HEK293 (cell line): Measurements from ENCODE around the gene DCDC2B.

Source experiments
- CTCF ChIA-PET: fragments of 350-600 bp; formaldehyde crosslinking; extraction: SDS; loops from one replicate; lab custom pipeline; 2021; ENCODE audit warnings: antibody characterized with exemption; lab: Yijun Ruan, JAX
- POLR2A ChIA-PET: fragments of 300-600 bp; formaldehyde crosslinking; extraction: SDS; loops from one replicate; lab custom pipeline; 2020; ENCODE audit warnings: antibody characterized with exemption, inconsistent platforms; lab: Yijun Ruan, JAX
- H3K27ac ChIP-seq: fragments of 200-500 bp; sonication (Bioruptor generic); 2 replicates; pipeline ENCODE4 v1.5.1; 2014; ENCODE audit warnings: low read depth, low read length, control low read depth, inconsistent platforms; ENCODE audit errors: extremely low read depth
- H3K36me3 ChIP-seq, 2 experiments: fragments of 200-500 bp in 1 of 2; sonication (Bioruptor generic) in 1 of 2; 1 replicate in 1 of 2; 2 replicates in 1 of 2; pipeline ENCODE4 v1.5.1; 2014 to 2017; ENCODE audit warnings: inconsistent platforms in 2 of 2, low read length in 2 of 2; ENCODE audit not compliant: control insufficient read depth in 2 of 2, insufficient read depth in 1 of 2
- H3K4me1 ChIP-seq: fragments of 200-500 bp; sonication (Bioruptor generic); 2 replicates; pipeline ENCODE4 v1.5.1; 2014; ENCODE audit warnings: mild to moderate bottlenecking, low read length, inconsistent platforms; ENCODE audit not compliant: control insufficient read depth, insufficient read depth
- H3K4me3 ChIP-seq: 2 replicates; pipeline ENCODE4 v1.5.1; 2011; ENCODE audit warnings: low read depth, mild to moderate bottlenecking, control low read depth, low read length, moderate library complexity
- H3K9me3 ChIP-seq: fragments of 200-500 bp; sonication (Bioruptor generic); 2 replicates; pipeline ENCODE4 v1.5.1; 2014; ENCODE audit warnings: low read depth, low read length, inconsistent platforms; ENCODE audit not compliant: control insufficient read depth, insufficient read depth
- EGR2 ChIP-seq: fragments of 450-650 bp; formaldehyde crosslinking; IDR thresholded peaks from 2 replicates; pipeline ENCODE4 v1.5.1; 2016; ENCODE audit warnings: low read depth, missing biosample characterization, missing genetic modification characterization
- PRDM1 ChIP-seq: fragments of 450-650 bp; formaldehyde crosslinking; IDR thresholded peaks from 2 replicates; pipeline ENCODE4; 2016; ENCODE audit warnings: missing biosample characterization, missing genetic modification characterization
- REPIN1 ChIP-seq: fragments of 450-650 bp; formaldehyde crosslinking; IDR thresholded peaks from 2 replicates; pipeline ENCODE4 v1.5.1; 2017; ENCODE audit warnings: missing biosample characterization, missing genetic modification characterization, low read depth
- SP2 ChIP-seq: fragments of 450-650 bp; formaldehyde crosslinking; IDR thresholded peaks from 2 replicates; pipeline ENCODE4 v1.5.1; 2016; ENCODE audit warnings: missing biosample characterization, missing genetic modification characterization
- ZBTB26 ChIP-seq: fragments of 450-650 bp; formaldehyde crosslinking; optimal IDR thresholded peaks from 2 replicates; pipeline ENCODE3; 2016; ENCODE audit warnings: missing biosample characterization, mild to moderate bottlenecking, missing genetic modification characterization
- ZBTB44 ChIP-seq: fragments of 450-650 bp; IDR thresholded peaks from 2 replicates; pipeline ENCODE4 v1.5.1; 2018; ENCODE audit warnings: missing biosample characterization, mild to moderate bottlenecking, missing genetic modification characterization
- ZNF138 ChIP-seq: fragments of 450-650 bp; formaldehyde crosslinking; IDR thresholded peaks from 2 replicates; pipeline ENCODE4 v1.5.1; 2016; ENCODE audit warnings: missing biosample characterization, missing genetic modification characterization, borderline replicate concordance
- ZNF155 ChIP-seq: fragments of 450-650 bp; formaldehyde crosslinking; IDR thresholded peaks from 2 replicates; pipeline ENCODE4 v1.5.1; 2016; ENCODE audit warnings: missing biosample characterization, missing genetic modification characterization
- ZNF2 ChIP-seq: fragments of 450-650 bp; formaldehyde crosslinking; IDR thresholded peaks from 2 replicates; pipeline ENCODE4 v1.5.1; 2016; ENCODE audit warnings: missing biosample characterization, missing genetic modification characterization
- ZNF23 ChIP-seq: fragments of 450-650 bp; formaldehyde crosslinking; IDR thresholded peaks from 2 replicates; pipeline ENCODE4 v1.5.1; 2016; ENCODE audit warnings: missing biosample characterization, missing genetic modification characterization, borderline replicate concordance
- ZNF362 ChIP-seq: fragments of 450-650 bp; formaldehyde crosslinking; IDR thresholded peaks from 2 replicates; pipeline ENCODE4 v1.5.1; 2016; ENCODE audit warnings: missing biosample characterization, missing genetic modification characterization
- ZNF518A ChIP-seq: fragments of 450-650 bp; formaldehyde crosslinking; conservative IDR thresholded peaks from 2 replicates; pipeline ENCODE4 v1.5.1; 2016; ENCODE audit warnings: low read depth, missing biosample characterization, missing genetic modification characterization
- ZNF549 ChIP-seq: fragments of 450-650 bp; IDR thresholded peaks from 2 replicates; pipeline ENCODE4 v1.5.1; 2018; ENCODE audit warnings: missing biosample characterization, missing genetic modification characterization, mild to moderate bottlenecking, inconsistent platforms, moderate library complexity
- ZNF571 ChIP-seq: fragments of 450-650 bp; formaldehyde crosslinking; IDR thresholded peaks from 2 replicates; pipeline ENCODE4 v1.5.0; 2017; ENCODE audit warnings: missing biosample characterization, missing genetic modification characterization
- ZNF596 ChIP-seq: fragments of 450-650 bp; IDR thresholded peaks from 2 replicates; pipeline ENCODE4 v1.5.0; 2018; ENCODE audit warnings: missing biosample characterization, mild to moderate bottlenecking, missing genetic modification characterization, moderate library complexity
- ZNF776 ChIP-seq: fragments of 450-650 bp; formaldehyde crosslinking; IDR thresholded peaks from 2 replicates; pipeline ENCODE4 v1.5.0; 2017; ENCODE audit warnings: missing biosample characterization, missing genetic modification characterization, borderline replicate concordance
- ZSCAN18 ChIP-seq: fragments of 450-650 bp; formaldehyde crosslinking; IDR thresholded peaks from 2 replicates; pipeline ENCODE4 v1.5.1; 2016; ENCODE audit warnings: missing biosample characterization, missing genetic modification characterization
- ZSCAN4 ChIP-seq: fragments of 450-650 bp; formaldehyde crosslinking; IDR thresholded peaks from 2 replicates; pipeline ENCODE4 v1.5.1; 2017; ENCODE audit warnings: missing biosample characterization, missing genetic modification characterization

The DCDC2B gene

GRCh38 chr1:32234792-32235191 is 25.9 kb downstream of the DCDC2B start:
- no peak for TF ChIP-seq ZNF23 (tag by site-specific recombination)
- TF ChIP-seq ZNF2 (tag by site-specific recombination): no peak
- TF ChIP-seq ZNF362 (tag by site-specific recombination): no peak
- no peak for TF ChIP-seq ZNF155 (tag by site-specific recombination)
- TF ChIP-seq ZSCAN18 (tag by site-specific recombination): no peak
- TF ChIP-seq ZBTB26: no peak
- no peak for TF ChIP-seq SP2 (tag by site-specific recombination)
- no peak for TF ChIP-seq PRDM1 (tag by site-specific recombination)
- TF ChIP-seq ZNF596 (tag by site-specific recombination): no peak
- no peak for TF ChIP-seq ZSCAN4
- TF ChIP-seq REPIN1 (tag by site-specific recombination): no peak
- TF ChIP-seq, all 188 proteins: peak for 0
- Histone ChIP-seq H3K9me3 (no peaks in the 10 kb centered on the region), H3K27ac (no peak overlapping the region), H3K36me3 (peaks cover 8 to 37% of the 10 kb centered on the region in 2 experiments; a peak in 2 of 3 replicates), H3K4me3 (no peak overlapping the region), H3K4me1 (no peaks in the 10 kb centered on the region)
- ChIA-PET CTCF (no interaction called here), POLR2A (no interaction called here)

- Histone ChIP-seq H3K27ac (no peak overlapping the region), H3K4me3 (no peak overlapping the region), H3K9me3 (no peaks in the 10 kb centered on the region)
- TF ChIP-seq ZBTB44 (tag by site-specific recombination) (no peak), ZNF138 (tag by site-specific recombination) (no peak), ZNF518A (no peak), ZSCAN4 (no peak), ZBTB26 (no peak), EGR2 (tag by site-specific recombination) (no peak), ZNF776 (tag by site-specific recombination) (no peak), ZNF549 (no peak), ZNF571 (tag by site-specific recombination) (no peak)
- TF ChIP-seq, all 188 proteins: peak for 0
- POLR2A ChIA-PET: interaction anchor here (0.6 kb wide), 1 partner anchor 59 kb away, joined by 4 read pairs; no protein-coding TSS in a partner anchor
- Histone ChIP-seq H3K4me1 (no peaks in the 10 kb centered on the region), H3K36me3 (peaks cover 0 to 6% of the 10 kb centered on the region in 2 experiments; a peak in 1 of 3 replicates)
- CTCF ChIA-PET: interaction anchor here (0.6 to 5.9 kb wide), 4 partner anchors 9 to 237 kb away, joined by 3 to 33 read pairs (median 6); partner anchors contain the start of gene FAM167B
Observed at GRCh38 chr1:32239337-32239736, 30.4 kb downstream of the DCDC2B start.
